Muscle of arm (tissue), 12 donors: ENCODE results near the gene PRPF18. TPM values are rescaled to one million over a fixed set of nuclear protein-coding genes. Genes with fewer than 3 reads are reported as not detected.
A peak's percentile ranks its signal among the peaks of the same experiment; 100 is the strongest.

Experiments used
- DNase-seq: peaks from one replicate; pipeline ENCODE4 v3.0.0-alpha.2; 2013
- polyA plus RNA-seq, 12 donors: library from polyadenylated mRNA; unstranded; fragments of 120-200 nt; gene quantifications; one replicate each; pipeline ENCODE4 v1.2.1, GENCODE V29; 2013; ENCODE audit not compliant: insufficient read length in 12 of 12

PRPF18 gene
- polyA plus RNA-seq, 12 donors = 6.8 to 30.5 (median 27.4) TPM; not detected in 1

- DNase-seq = no peak
These were observed 78.9 kb downstream of the PRPF18 start for GRCh38 chr10:13665516-13666262.

GRCh38 chr10:13668126-13668525, 81.4 kb downstream of the PRPF18 start:
- DNase-seq = no peak

- no peak for DNase-seq
These were observed 82.6 kb downstream of the PRPF18 start for GRCh38 chr10:13669182-13669855.

- no peak for DNase-seq
These were observed 83.1 kb downstream of the PRPF18 start for GRCh38 chr10:13669901-13670300.

GRCh38 chr10:13670311-13670710, 83.5 kb downstream of the PRPF18 start:
- no peak for DNase-seq

- DNase-seq = no peak
These were observed 85.1 kb downstream of the PRPF18 start for GRCh38 chr10:13671904-13672303.

GRCh38 chr10:13672548-13672947, 85.8 kb downstream of the PRPF18 start:
- DNase-seq = no peak

GRCh38 chr10:13673156-13673555, 86.4 kb downstream of the PRPF18 start:
- DNase-seq = no peak

GRCh38 chr10:13674645-13675588, 88.2 kb downstream of the PRPF18 start:
- peak; percentile 37 for DNase-seq

- no peak for DNase-seq
These were observed 91.5 kb downstream of the PRPF18 start for GRCh38 chr10:13678101-13678843.

Other genes with a start within 250 kb of the PRPF18 start
- 10 to 100 TPM in 11 of 12 donors, not detected in 1; 47.0 to 84.3 (median 57.8) TPM for gene SEPHS1, start 238.7 kb upstream of the PRPF18 start, polyA plus RNA-seq
- gene BEND7, start 58.0 kb upstream of the PRPF18 start, polyA plus RNA-seq = 10 to 100 TPM in 4 of 12 donors, 1 to 10 TPM in 7, not detected in 1; 7.1 to 13.9 (median 9.2) TPM